GM06990 (cell line): ENCODE results near the gene BCAS2.

Source experiments
- DNase-seq: peaks from one replicate; pipeline ENCODE4 v3.0.0-alpha.2; 2011; ENCODE audit not compliant: insufficient read length; ENCODE audit errors: extremely low read depth
- H3K27me3 ChIP-seq: replicated peaks from 2 replicates; pipeline ENCODE4 v1.6.0; 2011; ENCODE audit warnings: low read length; ENCODE audit not compliant: control insufficient read depth, insufficient read depth
- H3K36me3 ChIP-seq: 2 replicates; pipeline ENCODE4 v1.5.1; 2011; ENCODE audit warnings: low read length; ENCODE audit not compliant: control insufficient read depth, insufficient read depth
- H3K4me3 ChIP-seq: replicated peaks from 2 replicates; pipeline ENCODE4 v1.5.1; 2011; ENCODE audit warnings: low read depth, mild to moderate bottlenecking, control low read depth, low read length
- CTCF ChIP-seq: IDR thresholded peaks from 2 replicates; pipeline ENCODE4 v1.5.1; 2011; ENCODE audit warnings: low read length, control low read depth, mild to moderate bottlenecking, inconsistent platforms; ENCODE audit not compliant: insufficient read depth, poor library complexity, severe bottlenecking

BCAS2 gene

GRCh38 chr1:114547076-114547475 is 34.3 kb downstream of the BCAS2 start:
- DNase-seq: no peak
- H3K36me3 ChIP-seq: no peaks in the 10 kb centered on the region
- no peak for TF ChIP-seq CTCF

GRCh38 chr1:114545796-114546195 is 35.6 kb downstream of the BCAS2 start:
- TF ChIP-seq CTCF: no peak
- Histone ChIP-seq H3K27me3 (no peaks in the 10 kb centered on the region), H3K4me3 (no peak overlapping the region), H3K36me3 (no peaks in the 10 kb centered on the region)
- DNase-seq: no peak

More at GRCh38 chr1:114547076-114547475, 34.3 kb downstream of the BCAS2 start:
- Histone ChIP-seq H3K4me3 (no peak overlapping the region), H3K27me3 (no peaks in the 10 kb centered on the region)

GRCh38 chr1:114545315-114545714 is 36.1 kb downstream of the BCAS2 start:
- no peaks in the 10 kb centered on the region for H3K36me3 ChIP-seq
- no peaks in the 10 kb centered on the region for H3K27me3 ChIP-seq
- H3K4me3 ChIP-seq: no peak overlapping the region
- TF ChIP-seq CTCF: no peak
- DNase-seq: no peak

GRCh38 chr1:114540821-114541220 is 40.6 kb downstream of the BCAS2 start:
- Histone ChIP-seq H3K4me3 (no peak overlapping the region), H3K36me3 (no peaks in the 10 kb centered on the region), H3K27me3 (no peaks in the 10 kb centered on the region)
- TF ChIP-seq CTCF: no peak
- DNase-seq: no peak

GRCh38 chr1:114540272-114540671 is 41.1 kb downstream of the BCAS2 start:
- no peak for TF ChIP-seq CTCF
- H3K36me3 ChIP-seq: no peaks in the 10 kb centered on the region
- DNase-seq: no peak
- no peaks in the 10 kb centered on the region for H3K27me3 ChIP-seq
- H3K4me3 ChIP-seq: no peak overlapping the region

GRCh38 chr1:114536043-114536442 is 45.4 kb downstream of the BCAS2 start:
- Histone ChIP-seq H3K27me3 (no peaks in the 10 kb centered on the region), H3K4me3 (no peak overlapping the region), H3K36me3 (no peaks in the 10 kb centered on the region)
- TF ChIP-seq CTCF: no peak
- DNase-seq: no peak
